H9 (cell line): Measurements from ENCODE around the gene TMEM151A. TPM values are rescaled to one million over a fixed set of nuclear protein-coding genes. Genes with fewer than 3 reads are reported as not detected.

Source experiments
- DNase-seq: peaks from one replicate; pipeline ENCODE4 v3.0.0-alpha.2; 2017
- H2AFZ ChIP-seq: one replicate; pipeline ENCODE4 v1.6.1; 2013; ENCODE audit warnings: mild to moderate bottlenecking, low read length, control low read depth, moderate library complexity
- H2AK5ac ChIP-seq: 2 replicates; pipeline ENCODE4 v1.6.1; 2013; ENCODE audit warnings: low read length, control low read depth, mixed read lengths; ENCODE audit not compliant: insufficient read length
- H2BK120ac ChIP-seq: one replicate; pipeline ENCODE4 v1.6.1; 2013; ENCODE audit warnings: low read depth, mild to moderate bottlenecking, low read length, control low read depth, inconsistent platforms; ENCODE audit not compliant: poor library complexity, severe bottlenecking
- H2BK12ac ChIP-seq: 2 replicates; pipeline ENCODE4 v1.6.1; 2013; ENCODE audit warnings: low read length, control low read depth, mixed read lengths, low read depth; ENCODE audit not compliant: insufficient read length
- H2BK15ac ChIP-seq: 2 replicates; pipeline ENCODE4 v1.6.1; 2013; ENCODE audit warnings: low read depth, low read length, control low read depth
- H2BK20ac ChIP-seq: one replicate; pipeline ENCODE4 v1.6.1; 2013; ENCODE audit warnings: low read depth, mild to moderate bottlenecking, low read length, control low read depth, inconsistent platforms; ENCODE audit not compliant: poor library complexity, severe bottlenecking
- H2BK5ac ChIP-seq: 2 replicates; pipeline ENCODE4 v1.6.1; 2013; ENCODE audit warnings: low read length, control low read depth, mixed read lengths; ENCODE audit not compliant: insufficient read length
- H3K14ac ChIP-seq: 2 replicates; pipeline ENCODE4 v1.6.1; 2013; ENCODE audit warnings: low read length, control low read depth; ENCODE audit not compliant: insufficient read depth
- H3K18ac ChIP-seq: 2 replicates; pipeline ENCODE4 v1.6.1; 2013; ENCODE audit warnings: low read depth, mild to moderate bottlenecking, mixed read lengths, low read length, control low read depth; ENCODE audit not compliant: insufficient read length
- H3K23ac ChIP-seq: 2 replicates; pipeline ENCODE4 v1.6.1; 2013; ENCODE audit warnings: low read length, control low read depth, mixed read lengths, low read depth; ENCODE audit not compliant: insufficient read length
- H3K23me2 ChIP-seq: 2 replicates; pipeline ENCODE4 v1.6.1; 2013; ENCODE audit warnings: low read depth, mild to moderate bottlenecking, mixed read lengths, low read length, control low read depth; ENCODE audit not compliant: insufficient read length, poor library complexity, severe bottlenecking
- H3K27ac ChIP-seq: 2 replicates; pipeline ENCODE4 v1.5.1; 2013; ENCODE audit warnings: low read length, control low read depth, mixed read lengths, low read depth; ENCODE audit not compliant: insufficient read length
- H3K27me3 ChIP-seq: 2 replicates; pipeline ENCODE4 v1.6.1; 2013; ENCODE audit warnings: low read length, control low read depth, inconsistent platforms; ENCODE audit not compliant: insufficient read depth
- H3K4ac ChIP-seq: 2 replicates; pipeline ENCODE4 v1.6.1; 2013; ENCODE audit warnings: low read depth, mild to moderate bottlenecking, control low read depth, inconsistent platforms, low read length, moderate library complexity
- H3K4me1 ChIP-seq: 2 replicates; pipeline ENCODE4 v1.6.1; 2013; ENCODE audit warnings: low read length, control low read depth, inconsistent platforms; ENCODE audit not compliant: insufficient read depth
- H3K4me2 ChIP-seq: 2 replicates; pipeline ENCODE4 v1.6.1; 2013; ENCODE audit warnings: low read length, control low read depth, mixed read lengths; ENCODE audit not compliant: insufficient read length, insufficient read depth
- H3K56ac ChIP-seq: 2 replicates; pipeline ENCODE4 v1.6.1; 2013; ENCODE audit warnings: low read depth, mild to moderate bottlenecking, mixed read lengths, low read length, control low read depth; ENCODE audit not compliant: insufficient read length
- H3K79me1 ChIP-seq: 2 replicates; pipeline ENCODE4 v1.6.1; 2013; ENCODE audit warnings: low read depth, mild to moderate bottlenecking, moderate library complexity, low read length, control low read depth, inconsistent platforms; ENCODE audit not compliant: insufficient read depth, poor library complexity, severe bottlenecking
- H3K79me2 ChIP-seq: 2 replicates; pipeline ENCODE4 v1.6.1; 2013; ENCODE audit warnings: low read length, control low read depth, inconsistent platforms; ENCODE audit not compliant: insufficient read depth
- H3K9ac ChIP-seq: 2 replicates; pipeline ENCODE4 v1.6.1; 2013; ENCODE audit warnings: low read length, control low read depth, mixed read lengths; ENCODE audit not compliant: insufficient read length; ENCODE audit errors: extremely low read depth
- H3K9me3 ChIP-seq: one replicate; pipeline ENCODE4 v1.6.1; 2013; ENCODE audit warnings: low read depth, low read length, inconsistent platforms; ENCODE audit not compliant: control insufficient read depth
- H3T11ph ChIP-seq: one replicate; pipeline ENCODE4 v1.6.1; 2013; ENCODE audit warnings: mild to moderate bottlenecking, low read length, control low read depth, inconsistent platforms
- H4K20me1 ChIP-seq: one replicate; pipeline ENCODE4 v1.6.1; 2013; ENCODE audit not compliant: control insufficient read depth, insufficient read length, insufficient read depth
- H4K5ac ChIP-seq: 2 replicates; pipeline ENCODE4 v1.6.1; 2013; ENCODE audit warnings: low read depth, mild to moderate bottlenecking, mixed read lengths, low read length, control low read depth; ENCODE audit not compliant: insufficient read length
- H4K8ac ChIP-seq: replicated peaks from 2 replicates; pipeline ENCODE4 v1.6.1; 2013; ENCODE audit warnings: low read length, control low read depth, mixed read lengths, low read depth; ENCODE audit not compliant: insufficient read length
- H4K91ac ChIP-seq: 2 replicates; pipeline ENCODE4 v1.6.1; 2013; ENCODE audit warnings: low read depth, mild to moderate bottlenecking, moderate library complexity, mixed read lengths, low read length, control low read depth; ENCODE audit not compliant: insufficient read length
- H3K27ac Mint-ChIP-seq, 3 experiments: 2 replicates in 2 of 3; 3 replicates in 1 of 3; pipeline ENCODE4 v1.8.0; 2020 to 2021; ENCODE audit warnings: mixed read lengths in 3 of 3, mild to moderate bottlenecking in 1 of 3, moderate library complexity in 1 of 3
- H3K27me3 Mint-ChIP-seq: 2 replicates; pipeline ENCODE4 v1.8.0; 2021; ENCODE audit warnings: low read depth, mild to moderate bottlenecking, moderate library complexity, mixed read lengths
- H3K36me3 Mint-ChIP-seq, 3 experiments: 2 replicates in 2 of 3; 3 replicates in 1 of 3; pipeline ENCODE4 v1.8.0; 2020 to 2021; ENCODE audit warnings: low read depth in 3 of 3, mixed read lengths in 3 of 3; ENCODE audit not compliant: insufficient read depth in 1 of 3
- H3K4me1 Mint-ChIP-seq, 2 experiments: 2 replicates each; pipeline ENCODE4 v1.8.0; 2020; ENCODE audit warnings: mixed read lengths in 2 of 2
- H3K4me3 Mint-ChIP-seq, 2 experiments: 2 replicates in 1 of 2; 3 replicates in 1 of 2; pipeline ENCODE4 v1.8.0; 2020 to 2021; ENCODE audit warnings: mild to moderate bottlenecking in 2 of 2, mixed read lengths in 2 of 2, moderate library complexity in 1 of 2
- H3K9me3 Mint-ChIP-seq, 2 experiments: 2 replicates in 1 of 2; 3 replicates in 1 of 2; pipeline ENCODE4 v1.8.0; 2020; ENCODE audit warnings: mild to moderate bottlenecking in 2 of 2, mixed read lengths in 2 of 2, moderate library complexity in 1 of 2
- CTCF ChIP-seq: fragments of 200-600 bp; sonication (generic); conservative IDR thresholded peaks from 3 replicates; pipeline ENCODE4 v1.8.0; 2021; ENCODE audit warnings: antibody characterized with exemption, mild to moderate bottlenecking
- WGBS: extraction: QIAGEN DNeasy Blood & Tissue Kit; methylation state at CpG from one replicate; pipeline ENCODE4 v1.1.7; 2013; ENCODE audit warnings: missing lambda C conversion rate, low lambda C conversion rate, mixed read lengths; ENCODE audit not compliant: insufficient read length; ENCODE audit errors: extremely low coverage; 5-methylcytosine and 5-hydroxymethylcytosine counted together
- total RNA-seq: library from RNA; stranded (reverse); gene quantifications from 2 replicates; pipeline ENCODE4 v1.2.1, GENCODE V29; 2021

Gene TMEM151A
- total RNA-seq, 1 experiment from 2014 or later: 1.2 TPM

GRCh38 chr11:66336234-66337102 is 44.8 kb downstream of the TMEM151A start, which contains the start of gene RIN1:
RIN1 (minus strand) TSS chr11:66336434; CDS start chr11:66336402, 32 bp downstream.
- peaks cover 4% of the 10 kb centered on the region for H3K27me3 Mint-ChIP-seq
- H2AK5ac ChIP-seq: no peak within 1 kb of the TSS
- no peak within 1 kb of the TSS for H4K5ac ChIP-seq
- H3K79me1 ChIP-seq: no peaks in the 10 kb centered on the region
- H4K91ac ChIP-seq: no peak within 1 kb of the TSS
- no peak within 1 kb of the TSS for H2BK20ac ChIP-seq
- peak within 1 kb of the TSS; percentile 65 for H3K18ac ChIP-seq
- no peaks in the 10 kb centered on the region for H3K79me2 ChIP-seq
- WGBS: no CpG with 5 or more reads among the region's 22 CpGs
- no peak within 1 kb of the TSS for H3K23ac ChIP-seq
- peak within 1 kb of the TSS; percentile 2 for H3K9ac ChIP-seq
- no peak within 1 kb of the TSS for H3K56ac ChIP-seq
- no peak within 1 kb of the TSS for H2BK15ac ChIP-seq
- H3K4me3 Mint-ChIP-seq: peak within 1 kb of the TSS; percentile 83 to 86
- TF ChIP-seq CTCF: peak; percentile 59
- no peaks in the 10 kb centered on the region for H3K9me3 Mint-ChIP-seq
- H3K4me2 ChIP-seq: peak within 1 kb of the TSS; percentile 30
- H2BK120ac ChIP-seq: no peak within 1 kb of the TSS
- no peak within 1 kb of the TSS for H3K27ac ChIP-seq
- peak; percentile 84 for DNase-seq
- no peak within 1 kb of the TSS for H2BK5ac ChIP-seq
- H3K4me1 ChIP-seq: no peaks in the 10 kb centered on the region
- H3K27me3 ChIP-seq: no peaks in the 10 kb centered on the region; the same call in 1 of the 2 replicates
- no peak within 1 kb of the TSS for H2BK12ac ChIP-seq
- H3K4me1 Mint-ChIP-seq: peaks cover 20 to 21% of the 10 kb centered on the region in 2 experiments
- H4K8ac ChIP-seq: no peak within 1 kb of the TSS
- peak within 1 kb of the TSS in 2 of 3 experiments; percentile 44 to 92; a peak in 5 of 7 replicates for H3K27ac Mint-ChIP-seq
- H4K20me1 ChIP-seq: no peaks in the 10 kb centered on the region
- H3K36me3 Mint-ChIP-seq: peaks cover 8 to 33% (median 20%) of the 10 kb centered on the region in 3 experiments; a peak in 6 of 7 replicates
- no peaks in the 10 kb centered on the region for H3K9me3 ChIP-seq
- no peak within 1 kb of the TSS for H2AFZ ChIP-seq
- no peaks in the 10 kb centered on the region for H3K23me2 ChIP-seq
- H3K4ac ChIP-seq: no peak within 1 kb of the TSS
- H3K14ac ChIP-seq: peak within 1 kb of the TSS; percentile 41
- no peak within 1 kb of the TSS for H3T11ph ChIP-seq
